ENCODE measurements around the gene IGF2BP3.

Gene IGF2BP3

DNA sequence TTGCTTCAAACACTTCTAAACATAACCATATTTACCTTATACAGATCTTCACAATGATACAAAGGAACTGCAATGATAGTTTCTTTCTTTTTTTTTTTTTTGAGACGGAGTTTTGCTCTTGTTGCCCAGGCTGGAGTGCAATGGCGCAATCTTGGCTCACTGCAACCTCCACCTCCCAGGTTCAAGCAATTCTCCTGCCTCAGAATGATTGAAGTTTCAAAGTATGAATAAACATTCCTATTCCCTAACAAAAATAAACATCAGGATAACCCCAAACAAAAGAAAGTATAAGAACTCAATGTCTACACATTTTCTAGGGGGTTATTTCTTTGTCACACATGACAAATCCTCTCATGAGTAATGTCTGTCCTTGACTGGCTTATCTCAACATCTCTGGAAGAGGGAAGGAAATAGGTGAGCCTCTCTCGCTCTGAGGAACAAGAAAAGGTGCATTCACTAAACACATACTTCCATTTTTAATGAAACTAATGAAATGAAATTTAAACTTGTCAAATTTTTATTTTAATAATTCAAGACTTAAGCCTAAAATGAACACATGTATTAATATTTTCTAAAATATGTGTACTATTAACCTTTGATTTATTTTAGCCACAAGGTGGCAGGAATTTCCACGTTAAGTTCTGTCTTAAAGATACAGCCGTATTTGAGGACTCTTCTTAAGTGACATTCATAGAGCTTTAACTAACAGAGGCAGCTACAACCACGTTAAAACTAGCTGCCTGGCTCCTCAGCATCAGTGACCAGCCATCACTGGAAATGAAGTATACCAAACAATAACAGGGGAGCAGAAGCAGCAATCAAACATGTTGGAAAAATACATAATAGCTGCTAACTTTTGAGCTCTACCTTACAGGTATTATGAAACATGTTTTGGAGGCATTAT lies 112.8 kb downstream of the IGF2BP3 start:
- H3K27ac ChIP-seq, result no peak overlapping the region
- TF ChIP-seq ZFX (IDR thresholded peaks at IDR 0.05; ENCODE audit: borderline replicate concordance), result no peak
- TF ChIP-seq, protein P1, sequence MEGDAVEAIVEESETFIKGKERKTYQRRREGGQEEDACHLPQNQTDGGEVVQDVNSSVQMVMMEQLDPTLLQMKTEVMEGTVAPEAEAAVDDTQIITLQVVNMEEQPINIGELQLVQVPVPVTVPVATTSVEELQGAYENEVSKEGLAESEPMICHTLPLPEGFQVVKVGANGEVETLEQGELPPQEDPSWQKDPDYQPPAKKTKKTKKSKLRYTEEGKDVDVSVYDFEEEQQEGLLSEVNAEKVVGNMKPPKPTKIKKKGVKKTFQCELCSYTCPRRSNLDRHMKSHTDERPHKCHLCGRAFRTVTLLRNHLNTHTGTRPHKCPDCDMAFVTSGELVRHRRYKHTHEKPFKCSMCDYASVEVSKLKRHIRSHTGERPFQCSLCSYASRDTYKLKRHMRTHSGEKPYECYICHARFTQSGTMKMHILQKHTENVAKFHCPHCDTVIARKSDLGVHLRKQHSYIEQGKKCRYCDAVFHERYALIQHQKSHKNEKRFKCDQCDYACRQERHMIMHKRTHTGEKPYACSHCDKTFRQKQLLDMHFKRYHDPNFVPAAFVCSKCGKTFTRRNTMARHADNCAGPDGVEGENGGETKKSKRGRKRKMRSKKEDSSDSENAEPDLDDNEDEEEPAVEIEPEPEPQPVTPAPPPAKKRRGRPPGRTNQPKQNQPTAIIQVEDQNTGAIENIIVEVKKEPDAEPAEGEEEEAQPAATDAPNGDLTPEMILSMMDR (IDR thresholded peaks at IDR 0.05), result peak; percentile 81

DNA sequence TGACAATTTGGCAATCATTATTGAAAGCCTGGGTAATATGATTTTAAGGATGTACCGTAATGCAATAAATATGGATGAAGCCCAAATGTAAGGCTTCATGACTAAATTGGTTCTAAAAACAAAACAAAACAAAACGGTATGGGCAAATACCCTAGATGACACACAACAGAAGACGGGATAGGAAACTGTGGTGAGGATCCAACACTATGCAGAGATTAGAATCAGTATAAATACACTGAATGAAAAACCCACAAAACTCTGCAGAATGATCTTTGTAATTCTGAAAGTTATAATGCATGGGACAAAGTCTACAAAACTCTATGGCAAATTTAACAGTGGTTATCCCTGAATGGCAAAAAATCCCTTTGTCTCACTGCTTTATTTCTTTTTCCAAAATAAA lies 113.6 kb downstream of the IGF2BP3 start:
- H3K27ac ChIP-seq, result no peak overlapping the region
- TF ChIP-seq ZFX (IDR thresholded peaks at IDR 0.05; ENCODE audit: borderline replicate concordance), result no peak
- TF ChIP-seq, protein P1 (IDR thresholded peaks at IDR 0.05), result no peak

DNA sequence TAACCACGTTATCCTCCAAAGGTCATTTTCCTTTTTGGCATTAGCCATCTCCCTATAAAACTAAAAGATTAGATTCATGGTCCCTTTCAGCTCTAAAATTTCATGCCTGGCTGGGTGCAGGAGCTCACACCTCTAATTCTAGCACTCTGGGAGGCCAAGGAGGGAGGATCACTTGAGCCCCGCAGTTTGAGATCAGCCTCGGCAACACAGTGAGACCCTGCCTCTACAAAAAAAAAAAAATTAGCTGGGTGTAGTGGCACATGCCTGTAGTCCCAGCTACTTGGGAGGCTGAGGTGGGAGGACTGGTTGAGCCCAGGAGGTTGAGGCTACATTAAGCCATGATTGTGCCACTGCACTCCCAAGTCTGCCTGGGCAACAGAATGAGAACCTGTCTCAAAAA lies 114.1 kb downstream of the IGF2BP3 start:
- no peak for TF ChIP-seq ZFX (IDR thresholded peaks at IDR 0.05; ENCODE audit: borderline replicate concordance)
- TF ChIP-seq, protein P1 (IDR thresholded peaks at IDR 0.05), result no peak
- H3K27ac ChIP-seq, result no peak overlapping the region

DNA sequence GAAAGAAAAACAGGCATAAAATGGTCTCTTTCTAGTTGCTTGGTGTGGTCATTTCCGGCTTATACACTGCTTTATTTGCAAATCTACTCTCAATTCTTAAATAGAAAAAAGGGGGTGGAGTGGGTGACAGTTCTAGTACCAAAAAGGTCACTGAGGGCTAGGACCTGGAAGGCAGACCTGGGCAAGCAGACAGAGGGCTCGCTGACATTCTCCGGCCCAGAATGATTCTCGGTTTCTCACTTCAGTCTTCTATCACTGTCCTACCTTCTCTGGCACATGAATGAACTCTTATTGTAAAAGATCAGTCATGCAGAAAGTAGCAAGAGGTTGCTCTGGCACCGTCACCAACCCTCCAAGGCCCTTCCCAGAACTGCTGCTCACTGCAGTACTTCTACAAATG lies 117.1 kb downstream of the IGF2BP3 start:
- H3K27ac ChIP-seq, result no peak overlapping the region
- TF ChIP-seq ZFX (IDR thresholded peaks at IDR 0.05; ENCODE audit: borderline replicate concordance), result no peak
- TF ChIP-seq, protein P1 (IDR thresholded peaks at IDR 0.05), result no peak

DNA sequence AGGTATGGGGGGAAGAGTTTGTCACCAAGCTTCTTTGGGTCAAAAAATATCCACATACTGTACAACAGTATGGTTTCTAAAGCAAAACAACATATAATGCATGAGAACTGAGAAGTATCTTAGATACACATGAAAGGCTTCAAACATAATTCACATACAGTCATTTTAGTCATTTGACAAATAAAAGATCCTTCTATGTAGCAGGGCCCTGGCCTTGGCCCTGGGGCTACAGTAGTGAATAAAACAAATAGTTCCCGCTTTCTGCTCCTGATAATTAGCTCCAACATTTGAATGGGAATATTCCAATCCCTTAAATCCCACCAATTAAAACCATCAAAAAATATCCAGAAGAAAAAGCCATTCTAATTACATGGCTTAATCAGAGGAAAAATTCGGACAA lies 119.8 kb downstream of the IGF2BP3 start:
- TF ChIP-seq, protein P1 (IDR thresholded peaks at IDR 0.05), result no peak
- no peak for TF ChIP-seq ZFX (IDR thresholded peaks at IDR 0.05; ENCODE audit: borderline replicate concordance)
- H3K27ac ChIP-seq, result no peak overlapping the region

DNA sequence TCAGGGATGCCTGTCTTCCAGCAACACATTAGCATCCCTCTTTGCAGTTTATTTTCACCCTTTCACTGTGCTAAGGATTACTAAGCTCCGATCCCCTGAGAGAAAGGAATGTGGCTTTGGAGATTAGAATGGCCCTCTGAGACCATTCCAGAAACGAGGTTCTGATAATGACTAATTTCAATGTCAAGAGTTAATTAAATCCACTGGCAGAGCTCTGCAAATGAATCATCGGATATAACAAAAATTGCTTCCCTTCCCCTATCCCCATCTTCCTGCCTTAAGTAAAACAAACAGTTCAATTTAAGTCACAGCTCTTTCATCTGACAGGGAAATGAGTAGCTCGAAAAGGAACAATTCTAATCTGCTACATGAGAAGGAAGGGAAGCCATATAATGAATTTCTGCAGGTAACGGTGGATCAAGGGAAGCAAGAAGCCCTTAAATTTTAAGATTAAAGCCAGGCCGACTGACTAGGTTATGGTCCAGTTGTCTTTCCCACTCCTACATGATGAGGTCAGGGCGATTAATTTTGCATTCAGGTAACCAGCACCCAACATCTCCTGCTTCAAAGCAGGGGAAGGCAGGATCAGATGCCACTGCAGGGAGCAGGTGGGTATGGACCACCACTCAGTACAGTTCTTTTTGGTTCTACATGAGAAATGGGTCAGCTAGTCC lies 120.7 kb downstream of the IGF2BP3 start:
- H3K27ac ChIP-seq, result no peak overlapping the region
- TF ChIP-seq, protein P1 (IDR thresholded peaks at IDR 0.05), result no peak
- TF ChIP-seq ZFX (IDR thresholded peaks at IDR 0.05; ENCODE audit: borderline replicate concordance), result no peak

DNA sequence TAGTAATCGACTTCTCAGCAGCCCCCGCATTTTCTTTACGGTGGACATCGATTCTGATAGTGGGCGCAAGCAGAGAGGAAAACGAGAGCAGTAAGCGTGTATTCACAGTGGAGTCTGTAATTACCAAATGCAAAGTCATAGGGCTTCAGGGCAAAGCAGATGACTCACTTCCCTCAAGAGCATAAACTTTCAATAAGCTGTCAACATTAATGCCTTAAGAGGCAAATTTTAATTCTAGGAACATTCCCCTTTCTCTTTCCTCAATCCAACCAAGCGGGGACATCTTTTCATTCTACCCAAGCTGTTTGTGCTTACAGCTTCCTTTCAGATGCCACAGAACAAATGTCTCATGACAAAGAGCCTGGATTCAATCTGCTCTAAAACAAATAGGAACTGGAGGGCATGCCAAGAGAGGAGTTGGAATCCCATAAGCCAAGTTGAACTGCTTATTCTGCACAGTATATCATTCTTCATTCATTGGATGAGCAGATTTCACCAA lies 122.6 kb downstream of the IGF2BP3 start:
- TF ChIP-seq, protein P1 (IDR thresholded peaks at IDR 0.05), result no peak
- no peak for TF ChIP-seq ZFX (IDR thresholded peaks at IDR 0.05; ENCODE audit: borderline replicate concordance)
- H3K27ac ChIP-seq, result no peak overlapping the region

Measured in 22Rv1 (cell line).